ENCODE measurements around the gene MYL5. TPM values are rescaled to one million over a fixed set of nuclear protein-coding genes. Genes with fewer than 3 reads are reported as not detected.
A peak's percentile ranks its signal among the peaks of the same experiment; 100 is the strongest.

MYL5 gene
- total and polyA plus RNA-seq, 10 of the 15 experiments (the other 5 are each of a cell fraction or from before 2014, with no cell fraction given), result 1.2 to 13.8 (median 7.1) TPM

- 45% methylated on average over 8 of the region's 8 CpGs for WGBS (ENCODE audit: insufficient coverage, insufficient replicate concordance, low lambda C conversion rate, missing lambda C conversion rate)
- Histone ChIP-seq H3K27ac (ENCODE audit: control insufficient read depth, insufficient read depth) (peak overlapping the region; percentile 92), H2AFZ (ENCODE audit: control insufficient read depth, low read depth, low read length) (no peak overlapping the region), H3K9me3 (replicated peaks; ENCODE audit: control insufficient read depth, insufficient read depth, low read length) (no peaks in the 10 kb centered on the region), H3K4me3 (0 out of 2 replicates have a peak overlapping the region, but pooled peaks have one; percentile 85), H3K27me3 (replicated peaks in 1 of 2; ENCODE audit: control insufficient read depth in 2 of 2, insufficient read depth in 2 of 2, low read length in 1 of 2) (no peaks in the 10 kb centered on the region), H3K79me2 (ENCODE audit: control insufficient read depth, insufficient read depth, low read length) (peaks cover 24% of the 10 kb centered on the region), H3K9ac (ENCODE audit: control insufficient read depth, insufficient read depth, low read length) (no peak overlapping the region), H3K36me3 (ENCODE audit: control insufficient read depth in 2 of 2, insufficient read depth in 2 of 2, low read length in 1 of 2) (peaks cover 3 to 7% of the 10 kb centered on the region in 2 experiments), H3K4me2 (ENCODE audit: control insufficient read depth, insufficient read depth) (peak overlapping the region; percentile 96; the same call in 1 of the 2 replicates), H3K4me1 (ENCODE audit: control insufficient read depth, insufficient read depth, low read length) (peaks cover 38% of the 10 kb centered on the region), H4K20me1 (ENCODE audit: control insufficient read depth, insufficient read depth) (no peaks in the 10 kb centered on the region)
- FAIRE-seq (no peak), ATAC-seq (no peak), DNase-seq (ENCODE audit: low read depth, low spot score) (no peak)
- intact Hi-C loops (cut with micrococcal nuclease; ENCODE audit: unreplicated experiment) (loop anchor here (10.0 kb wide), 3 partner anchors 202 to 432 kb away; partner anchors contain the start of genes GAK and TMEM175), in situ Hi-C loops (cut with MboI) (no loop called here)
- POLR2A ChIA-PET, result interaction anchor here (1.7 to 2.0 kb wide), 3 partner anchors 12 to 105 kb away, joined by 7 to 14 read pairs (median 9); no protein-coding TSS in a partner anchor
- TF ChIP-seq POLR2A (IDR thresholded peaks at IDR 0.05; ENCODE audit: low read depth, low read length) (no peak), FOXK2 (IDR thresholded peaks at IDR 0.05) (no peak), ZNF274 (IDR thresholded peaks at IDR 0.05; ENCODE audit: insufficient read depth, insufficient read length) (no peak), ZBTB11 (CRISPR knock-in tag; IDR thresholded peaks at IDR 0.05) (no peak), JUNB (IDR thresholded peaks at IDR 0.05) (no peak), MXI1 (IDR thresholded peaks at IDR 0.05; ENCODE audit: low read depth, low read length) (no peak)
- SMC1A ChIA-PET (ENCODE audit: uncharacterized antibody, unreplicated experiment), result interaction anchor here (1.0 to 1.5 kb wide), 2 partner anchors 23 to 73 kb away, joined by 3 read pairs; no protein-coding TSS in a partner anchor
- RAD21 ChIA-PET (ENCODE audit: unreplicated experiment), result no interaction called here
- no TSS peak for BruUV-seq (replicated peaks)
- CTCF ChIA-PET, result interaction anchor here (2.0 to 2.3 kb wide), 3 partner anchors 7 to 74 kb away, joined by 5 to 8 read pairs (median 7); no protein-coding TSS in a partner anchor
Measured at GRCh38 chr4:676871-677235, 2.5 kb downstream of the MYL5 start.

Measured in GM12878 (cell line).